C4-2B (cell line): ENCODE data around the gene AOAH.

Experiments used
- H3K27ac ChIP-seq: fragments of 450-650 bp; 2 replicates; pipeline ENCODE4 v1.5.1; 2017
- CTCF ChIP-seq: fragments of 450-650 bp; conservative IDR thresholded peaks from 2 replicates; pipeline ENCODE4 v1.5.1; 2017; ENCODE audit warnings: mild to moderate bottlenecking
- ZFX ChIP-seq: fragments of 450-650 bp; IDR thresholded peaks from 2 replicates; pipeline ENCODE4 v1.6.1; 2017

The AOAH gene, protein sequence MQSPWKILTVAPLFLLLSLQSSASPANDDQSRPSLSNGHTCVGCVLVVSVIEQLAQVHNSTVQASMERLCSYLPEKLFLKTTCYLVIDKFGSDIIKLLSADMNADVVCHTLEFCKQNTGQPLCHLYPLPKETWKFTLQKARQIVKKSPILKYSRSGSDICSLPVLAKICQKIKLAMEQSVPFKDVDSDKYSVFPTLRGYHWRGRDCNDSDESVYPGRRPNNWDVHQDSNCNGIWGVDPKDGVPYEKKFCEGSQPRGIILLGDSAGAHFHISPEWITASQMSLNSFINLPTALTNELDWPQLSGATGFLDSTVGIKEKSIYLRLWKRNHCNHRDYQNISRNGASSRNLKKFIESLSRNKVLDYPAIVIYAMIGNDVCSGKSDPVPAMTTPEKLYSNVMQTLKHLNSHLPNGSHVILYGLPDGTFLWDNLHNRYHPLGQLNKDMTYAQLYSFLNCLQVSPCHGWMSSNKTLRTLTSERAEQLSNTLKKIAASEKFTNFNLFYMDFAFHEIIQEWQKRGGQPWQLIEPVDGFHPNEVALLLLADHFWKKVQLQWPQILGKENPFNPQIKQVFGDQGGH

DNA sequence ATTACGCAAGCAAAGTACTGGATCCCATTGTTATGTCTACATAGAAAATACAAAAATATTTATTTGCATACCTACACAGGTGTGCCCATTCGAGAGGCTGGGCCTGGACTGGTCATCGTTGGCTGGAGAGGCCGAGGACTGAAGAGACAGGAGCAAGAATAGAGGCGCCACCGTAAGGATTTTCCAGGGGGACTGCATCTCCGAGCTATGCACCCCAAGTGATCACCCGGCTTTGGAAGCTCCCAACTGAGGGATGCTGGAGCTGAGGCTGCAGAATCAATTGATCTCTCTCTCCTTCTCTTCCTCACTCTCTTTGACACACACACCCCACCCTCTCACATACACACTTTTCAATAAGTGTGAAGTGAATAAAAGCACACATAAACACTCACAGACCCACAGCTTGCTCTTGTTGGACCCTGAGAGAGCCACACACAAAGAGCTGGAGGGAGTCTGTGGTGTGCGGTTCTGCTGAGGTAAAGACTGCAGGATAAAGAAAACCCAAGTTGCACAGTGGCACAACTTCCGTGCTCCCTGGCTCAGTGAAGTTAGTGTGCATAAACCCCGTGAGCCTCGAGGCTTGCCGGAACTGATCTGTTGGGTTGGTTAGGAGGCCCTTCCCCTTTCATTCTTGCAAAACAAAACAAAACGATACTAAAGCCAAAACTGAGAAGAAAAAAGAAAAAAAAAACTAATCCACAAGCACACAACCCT lies at the start of gene AOAH:
Gene AOAH (minus strand): TSS at position 544 of the 714 bp plus-strand sequence. CDS start 346 bp downstream, at position 198.
- TF ChIP-seq CTCF, result no peak
- no peak for TF ChIP-seq ZFX
- no peak within 1 kb of the TSS for H3K27ac ChIP-seq

- no peak for TF ChIP-seq CTCF
- no peak for TF ChIP-seq ZFX
- no peak overlapping the region for H3K27ac ChIP-seq
These were observed 42.2 kb upstream of the AOAH start for GRCh38 chr7:36766451-36766850.

- no peak for TF ChIP-seq ZFX
- no peak for TF ChIP-seq CTCF
- no peak overlapping the region for H3K27ac ChIP-seq
These were observed 41.3 kb upstream of the AOAH start for GRCh38 chr7:36765605-36766004.

DNA sequence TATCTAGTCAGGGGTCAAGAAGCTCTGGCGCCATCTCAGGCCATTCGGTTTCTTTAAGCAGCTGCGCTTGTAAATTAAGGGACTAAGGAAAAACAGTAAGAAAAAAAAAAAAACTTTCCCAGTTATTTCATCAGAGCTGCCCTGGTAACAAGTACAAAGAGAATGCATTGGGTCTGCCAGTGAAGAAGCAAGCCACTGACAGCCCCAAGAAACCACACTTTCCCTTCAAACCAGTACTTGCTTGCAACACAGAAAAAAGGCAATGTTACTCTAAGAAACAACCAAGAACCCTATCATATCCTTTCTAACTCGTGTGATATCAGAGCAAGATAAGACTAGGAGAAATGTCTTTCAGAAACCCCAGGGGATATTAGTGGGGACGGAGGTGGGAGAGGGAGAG lies 40.6 kb upstream of the AOAH start:
- no peak overlapping the region for H3K27ac ChIP-seq
- TF ChIP-seq ZFX, result no peak

DNA sequence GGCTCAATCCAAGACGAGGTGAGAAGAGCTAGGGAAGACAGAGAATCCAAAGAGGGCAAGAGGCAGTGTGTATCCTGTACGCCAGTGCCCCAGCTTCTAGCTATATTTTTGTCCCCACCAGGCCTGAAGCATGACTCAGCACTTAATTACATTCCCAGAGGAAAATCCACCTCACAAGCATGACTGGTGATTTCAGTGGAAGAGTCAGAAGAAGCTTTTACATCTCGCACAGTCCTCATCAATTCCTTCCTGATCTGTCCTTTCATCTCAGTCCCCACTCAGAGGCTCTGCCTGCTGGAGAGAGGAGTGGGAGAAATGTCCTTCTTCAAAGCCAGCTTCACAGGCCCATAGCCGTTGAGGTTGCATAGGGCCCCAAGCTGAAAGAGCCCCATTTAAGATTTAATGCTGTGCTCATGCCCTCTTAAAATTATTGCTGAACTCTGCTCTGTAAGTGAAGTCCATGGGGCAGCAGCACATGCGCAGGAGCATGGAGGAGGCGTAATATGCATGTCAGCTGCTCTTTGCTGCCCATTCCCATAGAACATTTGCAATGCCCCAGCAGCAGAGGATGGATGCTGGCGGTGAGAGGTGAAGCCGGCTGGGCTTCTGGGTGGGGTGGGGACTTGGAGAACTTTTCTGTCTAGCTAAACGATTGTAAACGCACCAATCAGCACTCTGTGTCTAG lies 39.0 kb upstream of the AOAH start:
- TF ChIP-seq CTCF (no peak), ZFX (no peak)
- no peak overlapping the region for H3K27ac ChIP-seq

- H3K27ac ChIP-seq, result no peak overlapping the region
- TF ChIP-seq ZFX (no peak), CTCF (no peak)
These were observed 38.1 kb upstream of the AOAH start for GRCh38 chr7:36762394-36762793.

GRCh38 chr7:36761835-36762234 lies 37.5 kb upstream of the AOAH start:
- no peak for TF ChIP-seq CTCF
- TF ChIP-seq ZFX, result no peak
- H3K27ac ChIP-seq, result no peak overlapping the region
